Activated T-helper 1 cell treated with Interleukin-2 at 50 U/mL for 16 hours (primary cell): ENCODE data around the gene CCNK.

Experiments
- DNase-seq: peaks from one replicate; pipeline ENCODE4 v3.0.0-alpha.2; 2020; ENCODE audit warnings: low read depth

CCNK gene

DNA sequence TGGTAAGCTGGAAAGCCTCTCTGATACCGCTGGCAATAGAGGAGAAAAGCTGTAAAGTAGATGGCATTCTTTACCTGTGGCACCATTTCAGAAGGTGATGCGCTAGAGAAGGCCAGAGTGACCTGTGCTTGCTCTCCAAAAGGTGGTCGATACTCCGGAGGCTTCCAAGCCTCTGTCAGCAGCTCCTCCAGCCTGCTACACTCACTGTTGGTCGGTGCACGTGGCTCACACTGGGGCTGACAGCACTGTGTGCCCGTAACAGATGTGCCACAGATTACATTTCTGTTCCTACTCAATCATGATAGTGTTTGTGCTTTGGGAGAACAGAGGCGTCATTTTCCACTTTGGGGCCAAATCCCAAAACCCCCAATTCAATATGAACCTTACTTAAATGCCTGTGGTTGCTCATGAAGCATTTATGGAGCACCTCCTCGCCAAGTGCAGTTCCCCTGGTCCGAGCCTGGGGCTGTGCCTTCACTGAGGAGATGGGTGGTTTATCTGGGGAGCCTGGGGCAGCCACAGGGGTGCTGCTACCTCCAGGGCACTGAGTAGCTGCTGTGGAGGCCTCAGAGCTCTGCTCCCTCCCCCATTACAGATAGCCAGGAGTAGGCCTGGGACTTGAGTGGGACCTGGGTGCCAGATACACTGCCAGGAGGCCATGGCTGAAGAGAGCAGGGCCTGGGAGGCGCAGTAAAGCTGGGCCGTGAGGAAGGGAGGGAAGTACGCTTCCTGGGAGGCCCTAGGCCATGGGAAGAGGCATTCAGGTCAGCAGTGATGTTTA lies 26.8 kb downstream of the CCNK start:
- DNase-seq, result no peak

DNA sequence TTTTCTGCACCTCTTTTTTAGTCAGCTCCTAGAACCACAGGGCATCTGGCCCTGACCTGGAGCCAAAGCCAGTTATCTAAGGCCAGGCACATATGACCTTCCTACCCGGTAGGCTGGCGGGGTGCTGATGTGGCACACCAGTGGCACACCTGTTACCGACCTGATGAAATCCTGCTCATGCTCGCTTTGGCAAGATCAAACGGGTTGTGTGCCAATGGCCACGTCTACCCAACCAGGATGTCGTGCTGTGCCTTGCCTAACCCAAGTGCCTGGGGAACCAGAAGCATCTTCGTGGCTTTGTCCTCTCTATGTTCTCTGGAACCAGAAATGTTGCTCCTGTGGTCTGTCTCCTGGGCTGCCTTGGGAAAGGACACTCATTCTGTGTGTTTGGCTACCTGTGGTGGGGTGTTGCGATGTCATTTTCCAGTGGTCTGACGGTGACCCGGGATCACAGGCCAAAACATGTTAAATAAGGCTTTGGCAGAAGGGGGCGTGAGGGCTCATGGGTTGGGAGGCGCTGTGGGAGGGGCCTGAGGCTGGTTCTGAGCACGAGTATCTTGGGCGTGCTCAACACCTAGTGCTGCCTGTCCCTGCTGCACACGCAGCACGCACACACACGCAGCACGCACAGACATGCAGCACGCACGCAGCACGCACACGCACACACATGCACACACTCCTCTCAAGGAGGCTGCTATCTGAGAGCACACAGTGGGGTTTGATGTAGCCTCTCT lies 27.9 kb downstream of the CCNK start:
- DNase-seq, result no peak

DNA sequence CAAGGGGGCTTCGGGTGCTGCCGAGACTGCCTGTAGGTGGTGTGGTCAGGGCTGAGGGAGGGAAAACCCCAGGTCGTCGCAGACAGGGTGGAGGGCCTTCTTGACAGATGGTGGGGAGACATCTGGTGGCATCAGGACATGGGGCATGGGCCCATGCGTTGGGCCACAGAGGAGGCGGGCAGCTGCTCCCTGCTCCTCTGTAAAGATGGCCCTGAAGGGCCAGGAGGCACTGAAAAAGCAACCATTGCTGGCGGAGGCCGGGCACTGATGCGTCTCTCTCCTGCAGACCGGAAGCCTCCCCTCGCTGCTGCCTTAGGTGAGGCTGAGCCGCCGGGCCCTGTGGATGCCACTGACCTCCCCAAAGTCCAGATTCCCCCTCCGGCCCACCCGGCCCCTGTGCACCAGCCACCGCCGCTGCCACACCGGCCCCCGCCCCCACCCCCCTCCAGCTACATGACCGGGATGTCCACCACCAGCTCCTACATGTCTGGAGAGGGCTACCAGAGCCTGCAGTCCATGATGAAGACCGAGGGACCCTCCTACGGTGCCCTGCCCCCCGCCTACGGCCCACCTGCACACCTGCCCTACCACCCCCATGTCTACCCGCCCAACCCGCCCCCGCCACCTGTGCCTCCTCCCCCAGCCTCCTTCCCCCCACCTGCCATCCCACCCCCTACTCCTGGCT lies 28.8 kb downstream of the CCNK start:
- no peak for DNase-seq

GRCh38 chr14:99510556-99511139 lies 29.4 kb downstream of the CCNK start:
- no peak for DNase-seq

- no peak for DNase-seq
Observed at GRCh38 chr14:99511421-99512109, 30.4 kb downstream of the CCNK start.

GRCh38 chr14:99512110-99512449 lies 30.9 kb downstream of the CCNK start:
- DNase-seq, result no peak

GRCh38 chr14:99512571-99513182 lies 31.5 kb downstream of the CCNK start:
- no peak for DNase-seq

GRCh38 chr14:99513183-99513694 lies 32.0 kb downstream of the CCNK start:
- DNase-seq, result no peak

DNA sequence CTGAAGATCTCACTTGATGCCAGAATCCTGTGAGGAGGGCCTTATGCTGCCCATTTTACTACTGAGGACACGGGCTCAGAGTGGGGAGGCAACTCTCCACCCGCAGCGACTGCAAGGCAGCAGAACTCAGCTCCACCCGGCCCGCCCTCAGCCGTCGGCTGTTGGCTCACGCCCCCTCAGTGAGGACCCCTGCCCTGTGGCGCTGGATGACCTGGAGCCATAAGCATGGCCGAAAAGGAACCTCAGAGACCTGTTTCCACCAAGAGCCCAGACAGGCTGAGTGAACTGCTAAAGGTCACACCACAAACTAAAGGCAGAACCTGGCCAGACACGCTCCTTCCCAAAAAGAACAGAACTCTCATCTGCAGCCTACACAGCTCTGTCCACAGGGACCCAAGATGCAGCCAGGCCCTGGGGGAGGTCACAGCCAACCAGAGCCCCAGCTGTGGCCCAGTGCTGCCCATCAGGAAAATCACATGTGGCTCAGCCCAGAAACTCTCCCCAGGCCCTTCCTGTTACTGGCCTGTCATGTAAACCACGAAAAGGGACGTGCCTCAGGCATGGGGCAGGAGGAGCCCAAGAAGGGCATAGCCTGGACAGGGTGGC lies 32.8 kb downstream of the CCNK start:
- DNase-seq, result no peak

GRCh38 chr14:99514552-99515300 lies 33.5 kb downstream of the CCNK start:
- DNase-seq, result no peak

DNA sequence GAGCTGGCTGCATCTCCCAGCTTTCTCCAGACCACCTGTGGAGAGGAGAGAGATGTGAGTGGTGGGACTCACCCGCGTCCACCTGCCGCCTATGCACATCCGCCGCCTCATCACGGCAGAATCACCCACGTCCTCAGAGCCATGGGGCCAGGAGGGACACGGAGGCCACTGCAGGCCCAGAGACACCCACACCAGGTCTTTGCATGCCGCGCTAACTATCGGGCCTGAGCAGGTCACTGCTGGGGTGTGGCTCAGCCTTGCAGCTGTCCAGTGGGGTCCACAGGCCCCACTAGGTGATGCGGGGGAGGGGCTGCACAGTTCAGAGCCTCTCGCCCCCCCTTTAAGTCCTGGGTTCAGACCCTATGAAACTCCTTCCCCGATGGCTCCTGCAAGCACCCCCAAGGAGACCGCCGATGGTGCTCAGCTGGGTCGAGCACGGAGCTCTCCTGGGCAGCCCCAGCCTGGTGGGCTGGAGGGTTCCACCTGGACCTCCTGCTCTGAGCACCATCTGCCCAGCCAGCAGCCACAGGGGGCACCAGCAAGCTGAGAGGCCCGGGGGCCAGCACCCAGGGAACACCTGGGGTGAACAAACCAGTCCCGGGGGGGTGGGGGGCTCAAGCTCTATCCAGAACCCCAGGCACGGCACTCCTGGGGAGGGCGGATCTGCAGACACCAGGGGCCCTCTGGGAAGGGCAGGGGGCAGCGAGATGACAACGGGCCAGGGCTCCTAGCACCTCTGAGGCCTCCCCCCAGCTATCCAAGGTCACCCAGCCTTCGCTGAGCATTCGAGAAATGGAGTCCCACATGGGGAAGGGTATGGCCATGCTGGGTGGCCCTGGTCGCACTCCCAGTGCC lies 34.3 kb downstream of the CCNK start:
- DNase-seq, result no peak

- no peak for DNase-seq
Observed at GRCh38 chr14:99516156-99516870, 35.1 kb downstream of the CCNK start.

DNA sequence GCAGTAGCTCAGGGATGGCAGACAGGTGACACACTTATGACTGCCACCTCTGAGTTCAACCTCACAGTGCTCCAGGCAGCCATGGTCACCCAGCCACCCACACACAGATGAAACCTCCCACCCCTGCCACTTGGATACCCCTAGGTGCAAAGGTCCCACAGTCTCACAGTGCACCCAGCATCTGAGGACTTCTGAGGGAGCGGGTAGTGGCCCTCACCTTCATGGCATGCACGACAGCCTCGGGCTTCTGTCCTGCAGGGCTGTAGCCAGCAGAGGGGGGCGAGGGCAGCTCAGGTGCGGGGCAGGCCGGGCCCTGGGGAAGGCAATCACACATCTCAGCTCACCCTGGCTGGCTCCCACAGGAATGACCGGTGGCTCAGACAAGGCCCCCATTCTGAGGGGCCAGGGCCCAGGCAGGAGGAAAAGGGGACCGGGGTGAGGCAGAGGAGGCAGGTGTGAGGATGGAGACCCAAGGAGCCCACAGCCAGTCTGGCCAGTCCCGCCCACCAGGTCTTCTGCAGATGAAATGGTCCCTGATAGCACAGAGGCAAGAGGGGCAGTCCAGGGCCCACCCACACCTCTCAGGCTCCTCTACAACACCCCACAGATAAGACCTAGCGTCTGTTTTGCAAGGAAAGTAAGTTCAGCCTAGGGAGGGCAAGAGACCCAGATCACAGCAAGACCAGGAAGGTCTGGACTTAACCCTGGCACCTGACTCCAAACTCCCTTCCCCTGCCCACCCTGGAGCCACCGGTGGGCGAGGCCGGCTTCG lies 35.8 kb downstream of the CCNK start:
- DNase-seq, result no peak

- no peak for DNase-seq
Observed at GRCh38 chr14:99517643-99518381, 36.6 kb downstream of the CCNK start.

- peak; percentile 67 for DNase-seq
Observed at GRCh38 chr14:99518441-99519346, 37.5 kb downstream of the CCNK start.

DNA sequence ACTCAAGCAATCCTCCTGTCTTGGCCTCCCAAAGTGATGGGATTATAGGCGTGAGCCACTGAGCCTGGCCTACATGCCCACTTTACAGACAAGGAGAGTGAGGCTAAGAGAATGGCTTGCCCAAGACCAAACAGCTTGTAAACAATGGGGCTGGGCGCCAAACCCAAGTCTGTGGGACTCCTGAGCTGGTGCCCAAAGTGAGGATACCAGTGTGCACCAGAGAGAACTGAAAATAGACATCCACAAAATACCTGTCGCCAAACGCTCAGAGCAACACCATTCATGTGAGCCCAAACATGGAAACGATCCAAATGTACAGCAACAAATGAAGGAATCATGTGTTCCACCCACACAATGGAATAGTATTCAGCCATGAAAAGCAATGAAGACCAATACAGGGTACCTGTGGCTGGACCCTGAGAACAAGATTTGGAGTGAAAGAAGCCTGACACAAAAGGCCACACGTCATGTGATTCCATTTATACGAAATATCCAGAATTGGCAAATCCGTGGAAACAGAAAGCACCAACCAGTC lies 38.2 kb downstream of the CCNK start:
- DNase-seq, result no peak
